Adrenal gland (tissue), 12 donors: ENCODE data around the gene THBD. TPM values are rescaled to one million over a fixed set of nuclear protein-coding genes. Genes with fewer than 3 reads are reported as not detected.

Experiments
- DNase-seq, 7 donors: peaks; one replicate each; pipeline ENCODE4 v3.0.0-alpha.2; 2019 to 2020
- H3K27ac ChIP-seq, 5 donors: fragments of 200-600 bp; sonication (generic) in 4 of 5; 1 replicate in 3 of 5; 2 replicates in 2 of 5; pipeline versions ENCODE4 v1.5.1 to v1.8.0; 2016 to 2020; ENCODE audit warnings: mild to moderate bottlenecking in 1 of 5
- H3K27me3 ChIP-seq: fragments of 200-600 bp; 2 replicates; pipeline ENCODE4 v1.8.0; 2021
- H3K36me3 ChIP-seq, 2 donors: fragments of 200-600 bp; replicated peaks in 1 of 2; 1 replicate in 1 of 2; 2 replicates in 1 of 2; pipeline versions ENCODE4 v1.5.1 to v1.8.0; 2018 to 2022
- H3K4me1 ChIP-seq, 2 donors: fragments of 200-600 bp; replicated peaks in 1 of 2; 1 replicate in 1 of 2; 2 replicates in 1 of 2; pipeline versions ENCODE4 v1.5.1 to v1.8.0; 2018 to 2021
- H3K4me3 ChIP-seq, 4 donors: fragments of 200-600 bp; sonication (generic) in 3 of 4; one replicate each; pipeline ENCODE4 v1.5.1; 2016 to 2018
- H3K9me3 ChIP-seq, 3 donors: fragments of 200-600 bp; sonication (generic) in 1 of 3; replicated peaks in 1 of 3; 1 replicate in 2 of 3; 2 replicates in 1 of 3; pipeline versions ENCODE4 v1.5.1 to v1.8.0; 2016 to 2021
- POLR2A ChIP-seq, 2 donors: fragments of 450-650 bp; IDR thresholded peaks; one replicate each; pipeline ENCODE4 v1.6.1; 2017; ENCODE audit warnings: antibody characterized with exemption in 2 of 2, mild to moderate bottlenecking in 2 of 2, moderate library complexity in 1 of 2
- WGBS, 4 donors: extraction: QIAGEN DNeasy Blood & Tissue Kit in 2 of 4; methylation state at CpG; one replicate each; pipeline versions ENCODE4 v1.1.5 to v1.1.7; 2013 to 2017; 5-methylcytosine and 5-hydroxymethylcytosine counted together
- intact Hi-C, 2 donors: fragments of 100-400 bp; cut with DNase I; formaldehyde crosslinking; loops; one replicate each; pipeline versions ENCODE4 v1.14.1 to v1.15.0; 2022 to 2023
- polyA plus RNA-seq, 3 donors: library from polyadenylated mRNA; stranded (reverse); fragments of 200-250 nt in 2 of 3; fragments of 350-450 nt in 1 of 3; fragmentation: Illumina TruSeq in 1 of 3; extraction: RNeasy Lipid Tissue Mini Kit (QIAGEN cat#74804) in 1 of 3; gene quantifications; one replicate each; pipeline ENCODE4 v1.2.3, GENCODE V29; 2013 to 2014
- total RNA-seq, 9 donors: library from RNA; depleted of rRNA in 4 of 9; stranded (reverse); fragments of >200 nt in 4 of 9; fragments of 120-200 nt in 1 of 9; fragmentation: NEBNext Ultra II Directional in 1 of 9; extraction: Animal tissue kit (Norgen Biotek cat#: 25700) in 1 of 9; gene quantifications; one replicate each; pipeline versions ENCODE4 v1.1.0 to v1.2.4, GENCODE V29; 2013 to 2023
- TF ChIP-seq, protein P1 (sequence below), 6 experiments: fragments of 450-650 bp in 4 of 6; fragments of 200-600 bp in 2 of 6; sonication (generic) in 1 of 6; IDR thresholded peaks; 1 replicate in 5 of 6; 2 replicates in 1 of 6; pipeline versions ENCODE4 v1.5.1 to v1.8.0; 2016 to 2021; ENCODE audit warnings: antibody characterized with exemption in 6 of 6, mild to moderate bottlenecking in 2 of 6, moderate library complexity in 1 of 6
- donor health status: healthy with polysubstance abuse.
- donor health status: Bipolar disorder and iron deficiency.
- donor health status: DM: yes; HTN: yes; CAD: no.
- donor health status: DM: no; HTN: no; CAD: no.
- donor health status: DM: no; HTN: no; CAD: no.
- donor health status: DM: yes; HTN: yes; CAD: no.

The THBD gene
- total and polyA plus RNA-seq, 12 donors = 1.2 to 58.0 (median 17.5) TPM

GRCh38 chr20:23021541-23021940 lies 27.9 kb downstream of the THBD start:
- DNase-seq = no peak
- no peak for TF ChIP-seq POLR2A (IDR thresholded peaks at IDR 0.05)
- TF ChIP-seq, protein P1, sequence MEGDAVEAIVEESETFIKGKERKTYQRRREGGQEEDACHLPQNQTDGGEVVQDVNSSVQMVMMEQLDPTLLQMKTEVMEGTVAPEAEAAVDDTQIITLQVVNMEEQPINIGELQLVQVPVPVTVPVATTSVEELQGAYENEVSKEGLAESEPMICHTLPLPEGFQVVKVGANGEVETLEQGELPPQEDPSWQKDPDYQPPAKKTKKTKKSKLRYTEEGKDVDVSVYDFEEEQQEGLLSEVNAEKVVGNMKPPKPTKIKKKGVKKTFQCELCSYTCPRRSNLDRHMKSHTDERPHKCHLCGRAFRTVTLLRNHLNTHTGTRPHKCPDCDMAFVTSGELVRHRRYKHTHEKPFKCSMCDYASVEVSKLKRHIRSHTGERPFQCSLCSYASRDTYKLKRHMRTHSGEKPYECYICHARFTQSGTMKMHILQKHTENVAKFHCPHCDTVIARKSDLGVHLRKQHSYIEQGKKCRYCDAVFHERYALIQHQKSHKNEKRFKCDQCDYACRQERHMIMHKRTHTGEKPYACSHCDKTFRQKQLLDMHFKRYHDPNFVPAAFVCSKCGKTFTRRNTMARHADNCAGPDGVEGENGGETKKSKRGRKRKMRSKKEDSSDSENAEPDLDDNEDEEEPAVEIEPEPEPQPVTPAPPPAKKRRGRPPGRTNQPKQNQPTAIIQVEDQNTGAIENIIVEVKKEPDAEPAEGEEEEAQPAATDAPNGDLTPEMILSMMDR (IDR thresholded peaks at IDR 0.05) = no peak
- no peak overlapping the region for H3K4me3 ChIP-seq
- H3K36me3 ChIP-seq = no peaks in the 10 kb centered on the region
- WGBS, 4 donors = 76 to 88% (median 85%) methylated on average over 1 of the region's 1 CpG
- no peaks in the 10 kb centered on the region for H3K9me3 ChIP-seq
- no peak overlapping the region for H3K27ac ChIP-seq
- H3K4me1 ChIP-seq = no peaks in the 10 kb centered on the region
- intact Hi-C loops = no loop called here
- H3K27me3 ChIP-seq = no peaks in the 10 kb centered on the region

- H3K27ac ChIP-seq = no peak overlapping the region
- no peak overlapping the region for H3K4me3 ChIP-seq
- no peaks in the 10 kb centered on the region for H3K36me3 ChIP-seq
- H3K9me3 ChIP-seq = no peaks in the 10 kb centered on the region
- no peak for TF ChIP-seq POLR2A (IDR thresholded peaks at IDR 0.05)
- TF ChIP-seq, protein P1 (IDR thresholded peaks at IDR 0.05) = no peak
- no peaks in the 10 kb centered on the region for H3K4me1 ChIP-seq
- DNase-seq = no peak
- no peaks in the 10 kb centered on the region for H3K27me3 ChIP-seq
- intact Hi-C loops = no loop called here
- 89 to 92% (median 92%) methylated on average over 12 of the region's 12 CpGs for WGBS, 4 donors
These were observed 29.0 kb downstream of the THBD start for GRCh38 chr20:23020230-23021018.

DNA sequence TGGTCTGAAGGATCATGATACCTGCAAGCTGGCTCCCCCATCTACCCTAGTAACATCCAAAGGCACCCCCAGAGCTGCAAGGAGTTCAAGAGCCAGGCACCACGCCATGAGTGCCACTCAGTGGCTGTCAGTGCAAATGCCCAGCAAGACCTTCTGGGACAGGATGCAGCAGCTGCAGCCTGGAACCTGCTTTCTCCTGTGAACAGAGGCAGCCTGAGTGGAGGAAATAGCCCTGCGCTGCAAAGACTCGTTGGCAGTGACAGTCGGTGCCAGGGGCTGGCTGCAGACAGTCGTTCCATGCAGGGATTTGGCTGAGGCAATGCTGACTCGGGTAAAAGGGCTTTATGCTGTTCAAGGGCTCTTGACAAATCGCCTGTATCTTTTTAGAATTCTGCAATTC lies 30.1 kb downstream of the THBD start:
- H3K9me3 ChIP-seq = no peaks in the 10 kb centered on the region
- intact Hi-C loops = no loop called here
- H3K36me3 ChIP-seq = no peaks in the 10 kb centered on the region
- H3K4me1 ChIP-seq = no peaks in the 10 kb centered on the region
- no peak for TF ChIP-seq POLR2A (IDR thresholded peaks at IDR 0.05)
- TF ChIP-seq, protein P1 (IDR thresholded peaks at IDR 0.05) = no peak
- 71 to 85% (median 73%) methylated on average over 6 to 7 of the region's 7 CpGs for WGBS, 4 donors
- no peaks in the 10 kb centered on the region for H3K27me3 ChIP-seq
- no peak overlapping the region for H3K27ac ChIP-seq
- H3K4me3 ChIP-seq = no peak overlapping the region
- DNase-seq = no peak

- WGBS, 4 donors = 91 to 93% (median 92%) methylated on average over 9 to 11 of the region's 11 CpGs
These were observed 30.5 kb downstream of the THBD start for GRCh38 chr20:23018941-23019340.

More at GRCh38 chr20:23018941-23019340, 30.5 kb downstream of the THBD start:
- Histone ChIP-seq H3K27ac (no peak overlapping the region), H3K9me3 (no peaks in the 10 kb centered on the region), H3K27me3 (no peaks in the 10 kb centered on the region), H3K4me3 (no peak overlapping the region), H3K36me3 (no peaks in the 10 kb centered on the region), H3K4me1 (no peaks in the 10 kb centered on the region)
- no peak for DNase-seq
- intact Hi-C loops = no loop called here
- no peak for TF ChIP-seq POLR2A (IDR thresholded peaks at IDR 0.05)
- TF ChIP-seq, protein P1 (IDR thresholded peaks at IDR 0.05) = no peak
